ENCODE measurements around the gene SLC46A3. TPM values are rescaled to one million over a fixed set of nuclear protein-coding genes. Genes with fewer than 3 reads are reported as not detected.

Gene SLC46A3
- total and polyA plus RNA-seq, 10 of the 15 experiments (the other 5 are each of a cell fraction or from before 2014, with no cell fraction given): 2.9 to 15.6 (median 9.4) TPM

- TF ChIP-seq USF2 (IDR thresholded peaks at IDR 0.05; ENCODE audit: borderline replicate concordance, low read depth, low read length): no peak
- TF ChIP-seq ETV6 (conservative IDR thresholded peaks at IDR 0.05 in 1 of 2, IDR thresholded peaks at IDR 0.05 in 1 of 2; ENCODE audit: borderline replicate concordance in 1 of 2, low read depth in 1 of 2): no peak
- no peak for TF ChIP-seq MAX (IDR thresholded peaks at IDR 0.05; ENCODE audit: low read depth, low read length)
- no peak for TF ChIP-seq ZBTB4 (CRISPR knock-in tag; IDR thresholded peaks at IDR 0.05)
- no peak for TF ChIP-seq CBFB (IDR thresholded peaks at IDR 0.05; ENCODE audit: low read depth)
- no peak for TF ChIP-seq SUZ12 (IDR thresholded peaks at IDR 0.05; ENCODE audit: unreplicated experiment)
- TF ChIP-seq TCF3 (IDR thresholded peaks at IDR 0.05; ENCODE audit: borderline replicate concordance, insufficient read depth, low read depth, low read length): no peak
- no peak for TF ChIP-seq EP300 (IDR thresholded peaks at IDR 0.05; ENCODE audit: borderline replicate concordance in 1 of 2, control insufficient read depth in 1 of 2, low read depth in 2 of 2, low read length in 2 of 2)
- TF ChIP-seq ZNF384 (IDR thresholded peaks at IDR 0.05; ENCODE audit: borderline replicate concordance, low read depth, low read length): no peak
- TF ChIP-seq DPF2 (IDR thresholded peaks at IDR 0.05): no peak
These were observed 13.9 kb downstream of the SLC46A3 start (continued) for GRCh38 chr13:28704919-28705318.

Measured in GM12878 (cell line).